Hepatic stellate cell (primary cell): Measurements from ENCODE around the gene KCNQ5.

ENCODE experiments used
- DNase-seq: peaks from one replicate; pipeline ENCODE4 v3.0.0; 2011; ENCODE audit warnings: low spot score

The KCNQ5 gene

DNA sequence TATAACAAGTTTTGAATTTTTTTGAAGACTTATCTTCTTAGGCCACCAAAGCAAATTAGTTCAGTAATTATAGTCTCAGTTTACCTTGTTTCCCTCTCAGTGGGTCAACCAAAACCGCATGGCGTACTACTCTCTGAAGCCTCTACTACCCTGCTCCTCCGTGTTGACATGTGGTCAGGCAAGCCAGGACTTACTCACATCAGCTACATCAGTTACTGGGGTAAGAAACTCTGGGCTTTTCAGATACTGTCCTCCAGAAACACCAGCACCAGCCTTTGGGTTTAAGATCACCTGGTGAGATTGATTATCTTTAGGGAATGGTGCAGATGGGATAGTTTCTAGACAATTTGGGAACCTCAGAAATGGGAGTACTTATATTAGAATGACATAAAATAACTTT is 55.1 kb downstream of the KCNQ5 start:
- no peak for DNase-seq

DNA sequence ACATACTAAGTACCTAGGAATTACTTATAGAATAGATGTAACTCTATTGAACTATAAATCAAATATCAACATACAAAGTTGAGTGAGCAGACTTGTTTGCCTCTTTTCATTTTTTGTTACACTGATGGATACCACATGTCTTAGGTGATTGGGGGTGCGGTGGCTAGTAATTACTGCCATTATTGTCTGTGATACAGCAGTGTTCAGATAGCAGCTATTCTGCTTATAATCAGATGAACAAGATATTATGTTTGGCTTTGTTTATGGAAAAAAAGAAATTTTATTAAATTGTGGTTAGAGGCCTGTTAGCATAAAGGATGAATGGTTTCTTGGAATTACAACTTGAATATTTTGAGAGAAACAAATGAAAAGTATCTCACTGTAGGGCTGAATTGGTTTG is 55.9 kb downstream of the KCNQ5 start:
- DNase-seq, result no peak

DNA sequence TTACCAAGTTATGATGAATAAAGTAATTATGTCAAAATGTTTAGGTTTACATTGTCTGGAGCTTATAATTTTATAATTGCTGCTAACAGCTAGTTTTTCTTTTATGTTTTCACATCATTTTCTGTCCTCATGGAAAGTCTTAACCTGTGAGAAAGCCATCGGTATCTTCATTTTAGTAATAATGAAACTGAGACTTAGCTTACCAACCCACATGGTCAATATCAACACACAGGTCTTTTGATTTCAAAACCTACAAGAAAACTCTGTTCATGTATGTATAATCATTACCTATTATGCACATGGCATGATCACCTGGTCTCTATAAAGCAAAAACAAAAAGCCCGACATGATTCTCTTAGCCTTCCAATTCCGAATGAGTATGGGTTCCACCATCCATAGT is 61.9 kb downstream of the KCNQ5 start:
- DNase-seq, result no peak

DNA sequence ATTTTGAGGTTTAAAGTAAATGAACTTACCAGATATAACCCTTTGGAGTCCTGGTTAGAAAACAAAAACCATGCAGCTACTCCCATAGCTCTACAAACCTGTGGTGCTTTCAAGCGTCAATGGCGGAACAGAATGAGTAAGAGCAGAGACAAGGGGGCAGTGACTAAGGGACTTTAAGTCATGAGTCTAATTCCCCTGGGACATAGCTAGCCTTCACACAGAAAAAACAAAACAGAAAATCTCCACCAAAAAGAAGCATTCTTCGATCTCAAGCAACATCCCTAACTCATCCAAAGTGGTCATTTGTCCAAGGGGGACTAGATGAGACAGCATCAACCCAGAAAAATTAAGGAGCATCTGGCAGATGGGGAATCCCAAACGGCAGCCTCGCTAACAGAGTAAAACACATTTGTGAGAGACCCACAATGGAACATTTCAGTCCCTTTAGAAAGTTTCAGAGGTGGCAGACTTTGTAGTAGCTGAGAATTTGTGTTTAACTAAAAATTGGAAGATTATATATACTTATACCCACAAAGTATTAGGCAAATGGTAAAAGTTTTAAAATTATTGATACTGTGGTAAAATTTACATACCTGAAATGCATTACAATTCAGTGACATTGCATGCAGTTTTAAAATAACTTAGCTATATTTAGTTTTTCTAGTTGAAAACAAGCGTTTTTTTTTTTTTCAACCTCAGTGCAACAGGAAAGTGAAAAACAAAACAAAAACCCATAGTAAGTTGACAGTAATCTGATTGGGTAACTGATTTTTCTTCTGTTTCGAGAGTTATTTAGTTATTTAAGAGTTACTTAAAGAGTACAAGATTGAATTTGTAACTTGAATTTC is 67.5 kb downstream of the KCNQ5 start:
- DNase-seq, result peak; percentile 47

DNA sequence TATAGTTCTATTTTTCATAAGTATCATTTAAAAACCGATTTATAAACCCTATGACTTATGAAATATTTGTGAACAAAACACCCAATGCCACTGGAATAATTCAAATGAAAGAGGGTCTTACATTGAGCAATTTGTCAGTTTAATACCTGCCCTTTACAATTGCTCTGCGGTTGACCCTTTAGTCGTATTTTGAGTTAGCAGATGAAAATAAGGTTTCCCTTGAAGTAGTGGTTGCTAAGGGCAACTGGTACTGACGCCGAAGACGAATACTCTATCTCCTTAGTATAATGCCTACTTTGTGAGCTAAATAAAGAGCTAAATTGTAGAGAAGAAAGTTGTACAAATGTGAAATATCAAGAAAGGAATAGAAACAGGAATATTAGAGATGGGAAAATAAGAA is 69.4 kb downstream of the KCNQ5 start:
- no peak for DNase-seq

DNA sequence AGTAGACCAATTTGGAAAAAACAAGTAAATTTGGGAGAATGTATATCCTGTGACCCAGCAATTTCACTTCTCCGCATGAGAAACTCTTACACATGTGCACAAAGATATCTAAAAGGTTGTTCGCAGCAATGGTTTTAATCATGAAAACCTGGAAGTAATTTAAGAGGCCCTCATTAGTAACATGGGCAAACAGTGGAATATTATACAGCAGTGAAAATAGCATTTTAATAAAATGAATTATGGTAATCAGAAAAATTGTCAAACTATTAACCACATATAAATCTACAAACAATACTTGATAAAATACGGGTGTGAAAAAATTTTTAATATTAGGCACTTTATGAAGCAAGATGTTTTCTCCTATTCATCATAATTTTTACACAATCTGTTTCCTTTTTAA is 74.2 kb downstream of the KCNQ5 start:
- DNase-seq, result no peak

DNA sequence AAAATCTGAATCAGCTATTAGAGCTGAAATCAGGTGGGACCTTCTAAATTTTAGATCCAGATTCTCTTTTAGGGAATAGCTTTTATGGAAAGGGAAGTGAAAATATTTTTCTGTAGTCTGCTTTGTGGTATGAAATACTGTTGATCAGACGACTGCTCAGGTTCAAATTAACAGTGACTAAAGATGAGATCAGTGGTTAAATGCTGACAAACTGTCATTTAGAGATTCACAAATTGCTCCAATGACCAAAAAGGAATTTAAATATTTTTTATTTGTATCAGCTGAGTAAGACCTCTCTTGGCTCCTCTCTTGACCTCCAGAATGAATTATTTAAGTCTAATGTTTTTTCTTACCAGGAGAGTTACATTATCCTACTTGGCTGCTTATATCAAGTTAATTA is 77.3 kb downstream of the KCNQ5 start:
- DNase-seq, result no peak

DNA sequence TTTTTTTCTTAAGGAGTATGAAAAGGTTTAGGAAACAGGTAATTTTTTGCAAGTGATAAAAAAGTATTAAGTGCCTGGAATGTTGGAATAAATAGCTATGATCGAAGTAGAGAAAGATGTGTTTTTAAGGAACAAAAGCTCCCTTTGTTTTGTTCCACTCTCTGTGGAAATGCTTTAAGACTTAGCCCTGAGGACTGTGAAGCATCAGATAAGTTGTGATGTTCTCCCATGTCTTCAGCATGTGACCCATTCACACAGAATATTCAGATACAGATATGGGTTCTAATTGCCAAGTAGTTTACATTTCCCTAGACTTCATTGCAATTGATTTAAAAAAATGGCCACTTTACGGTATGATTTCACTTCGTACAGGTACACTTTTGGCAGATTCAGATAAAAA is 80.6 kb downstream of the KCNQ5 start:
- DNase-seq, result no peak

DNA sequence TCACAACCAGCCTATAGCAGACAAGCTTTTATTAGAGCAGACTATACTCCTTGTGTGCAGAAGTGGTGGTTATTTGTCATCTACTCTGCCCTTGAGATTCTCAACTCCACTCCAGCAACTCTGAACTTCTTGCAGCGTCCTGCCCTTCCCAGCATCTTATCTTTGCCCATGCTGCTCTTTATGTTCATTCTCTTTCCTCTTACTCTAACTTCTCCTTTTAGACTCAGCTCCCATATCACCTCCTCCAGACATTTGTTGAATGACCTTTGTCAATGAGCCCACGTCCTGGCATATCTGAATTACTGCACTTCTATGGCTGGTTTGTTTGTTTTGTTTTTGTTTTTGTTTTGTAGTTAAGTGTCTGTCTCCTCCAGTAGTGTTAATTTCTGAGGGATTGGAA is 81.2 kb downstream of the KCNQ5 start:
- DNase-seq, result no peak

DNA sequence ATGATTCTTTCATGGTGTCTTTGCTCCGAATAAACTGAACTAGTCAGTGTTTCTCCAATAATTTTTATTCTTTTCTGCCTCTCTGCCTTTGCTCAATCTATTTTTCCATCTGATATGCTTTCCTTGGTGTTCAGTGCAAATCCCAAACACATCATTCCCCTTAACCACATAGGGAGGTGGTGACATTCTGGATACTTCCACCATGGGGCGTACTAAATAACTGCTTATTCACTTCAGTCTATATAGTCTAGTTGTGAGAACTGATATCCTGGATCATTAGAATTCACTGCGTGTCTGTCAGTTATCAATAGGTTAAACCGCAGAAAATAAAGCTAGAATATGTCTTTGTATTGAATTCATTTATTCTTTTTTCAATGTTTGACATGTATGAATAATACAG is 83.1 kb downstream of the KCNQ5 start:
- DNase-seq, result no peak

DNA sequence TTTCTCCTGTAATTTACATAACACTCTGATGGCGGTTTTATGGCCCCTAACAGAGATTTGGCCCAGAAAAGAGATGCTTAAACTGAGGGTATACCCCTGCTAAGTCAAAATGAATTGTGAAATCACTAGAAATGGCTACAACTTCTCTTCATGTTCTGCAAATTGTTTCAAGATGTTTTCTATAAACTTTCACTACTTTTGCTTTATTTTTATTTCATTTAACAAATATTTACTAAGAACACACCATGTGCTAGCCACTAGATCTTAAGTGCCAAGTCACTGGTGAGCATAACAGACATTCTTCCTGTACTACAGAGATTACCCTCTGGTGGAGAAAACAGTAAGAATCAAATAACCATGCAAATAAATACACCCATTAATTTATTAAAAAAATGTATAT is 87.6 kb downstream of the KCNQ5 start:
- DNase-seq, result no peak

DNA sequence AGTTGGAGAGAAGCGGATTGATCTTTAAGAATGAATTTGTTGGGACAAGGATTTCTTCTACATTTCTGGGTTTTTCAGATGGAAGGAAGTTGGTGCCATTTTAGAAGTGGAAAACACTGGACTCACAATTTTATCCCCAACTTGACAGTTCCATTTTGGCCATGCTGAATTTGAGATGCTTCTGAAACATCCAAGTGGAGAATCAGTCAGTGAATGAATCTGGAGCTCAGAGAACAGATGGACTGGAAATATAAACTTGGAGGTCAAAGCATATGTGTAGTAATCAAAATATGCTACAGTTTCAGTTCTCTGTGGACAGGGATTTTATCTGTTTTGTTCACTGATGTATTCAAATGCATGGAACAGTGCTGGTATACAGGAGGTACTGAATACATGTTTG is 89.9 kb downstream of the KCNQ5 start:
- DNase-seq, result no peak

DNA sequence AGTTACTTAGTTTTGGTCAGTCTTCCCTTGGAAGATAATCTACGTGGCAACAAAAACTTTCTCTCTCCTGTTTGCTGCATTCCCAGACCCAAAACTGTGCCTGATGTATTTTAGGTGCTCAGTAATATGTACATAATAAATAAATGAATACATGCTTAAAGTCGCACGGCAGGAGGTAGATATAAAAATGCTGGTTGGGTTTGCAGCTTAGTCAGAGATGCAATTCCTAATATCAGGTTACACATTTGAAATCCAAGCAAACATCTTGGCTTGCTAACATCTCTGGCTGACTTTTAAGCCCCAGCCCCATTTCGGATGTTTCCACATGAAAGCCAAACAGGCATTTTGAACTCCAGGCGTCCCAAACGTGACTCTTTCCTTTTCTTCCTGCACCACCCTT is 91.0 kb downstream of the KCNQ5 start:
- no peak for DNase-seq

DNA sequence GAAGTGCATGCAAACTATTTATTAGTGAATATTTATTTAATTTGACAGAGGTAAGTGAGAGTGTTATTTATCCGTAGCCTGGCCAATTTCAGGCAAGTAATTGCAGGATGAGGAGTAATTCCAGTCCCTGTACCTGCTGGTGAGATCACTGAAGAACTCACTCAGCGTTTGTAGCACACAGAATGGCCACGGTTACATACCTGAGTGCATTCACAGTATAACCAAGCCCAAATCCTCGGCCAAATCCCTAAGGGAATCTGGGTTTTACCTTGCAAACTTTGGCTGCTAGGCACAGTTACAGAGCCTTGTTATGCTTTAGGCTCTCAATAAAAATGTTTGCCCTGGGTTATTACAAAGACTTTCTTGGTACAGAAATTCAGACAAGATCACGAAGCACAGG is 93.3 kb downstream of the KCNQ5 start:
- no peak for DNase-seq

DNA sequence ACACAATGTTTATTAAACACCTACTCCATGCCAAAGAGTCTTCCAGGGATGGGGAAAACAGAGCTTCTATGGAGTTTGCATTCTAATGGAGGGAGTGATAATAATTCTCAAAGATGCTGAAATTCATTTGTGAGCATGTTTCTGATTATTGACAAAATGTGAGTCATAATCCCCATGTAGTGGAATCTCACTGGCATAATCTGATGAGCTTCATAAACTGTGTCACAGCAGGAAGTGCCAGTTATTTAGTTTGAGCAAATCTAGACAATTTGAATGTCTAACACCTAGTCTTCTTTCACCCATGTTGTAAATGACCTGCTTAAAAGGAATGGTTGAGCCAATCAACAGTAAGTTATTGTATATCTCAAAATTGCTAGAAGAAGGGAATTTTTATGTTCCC is 95.1 kb downstream of the KCNQ5 start:
- no peak for DNase-seq

DNA sequence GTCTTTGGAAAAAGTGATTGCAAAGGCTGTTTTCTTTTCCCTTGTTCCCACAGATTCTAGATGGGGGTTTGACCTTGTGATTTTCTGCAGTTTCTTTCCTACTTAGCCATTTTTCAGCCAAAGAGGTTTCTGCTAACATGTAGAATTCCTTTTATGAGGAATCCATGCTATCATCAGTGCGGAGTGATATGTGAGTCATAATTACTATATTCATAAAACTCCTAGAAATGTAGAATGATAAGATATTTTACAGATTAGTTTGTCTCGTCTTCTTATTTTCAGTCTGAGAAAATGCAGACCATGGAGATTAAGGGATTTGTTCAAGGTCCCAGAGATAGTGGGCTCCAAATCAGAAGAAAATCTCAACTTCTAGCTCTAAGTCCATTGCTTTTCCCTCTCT is 98.6 kb downstream of the KCNQ5 start:
- DNase-seq, result peak; percentile 15

DNA sequence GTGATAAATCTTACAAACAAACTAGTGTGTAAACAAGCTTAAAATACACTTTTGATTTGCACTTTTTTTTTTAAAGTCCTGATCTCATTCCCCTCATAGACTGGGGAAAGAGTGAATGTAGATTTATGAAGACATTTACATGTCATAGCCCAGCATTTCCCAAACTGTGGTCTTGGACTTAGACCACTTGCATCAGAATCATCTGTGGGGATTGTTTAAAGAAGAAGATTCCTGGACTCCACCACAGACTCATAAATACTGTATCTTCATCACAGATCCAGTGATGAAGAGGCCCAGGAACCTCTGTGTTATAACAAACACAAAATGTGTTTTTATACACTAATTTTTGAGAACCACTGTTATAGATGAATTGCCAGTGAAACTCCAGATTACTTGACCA is 99.5 kb downstream of the KCNQ5 start:
- no peak for DNase-seq

DNA sequence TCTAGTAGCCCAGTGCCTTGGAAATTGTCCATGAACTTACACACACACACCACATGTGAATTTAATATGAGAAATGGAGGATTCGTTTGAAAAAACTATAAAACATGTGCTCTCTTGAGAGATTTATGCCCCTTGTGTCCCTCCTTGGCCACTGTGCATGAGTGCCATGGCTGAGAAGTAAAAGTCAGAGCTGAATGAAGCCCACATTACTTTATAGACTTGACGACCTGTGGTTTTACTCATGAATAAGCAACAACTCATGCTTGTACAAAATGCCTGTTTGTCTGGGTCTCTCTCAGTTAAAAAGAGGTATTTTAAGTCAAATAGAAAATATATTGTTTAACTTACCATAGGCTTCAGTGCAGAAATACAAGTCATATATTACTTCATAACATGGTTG is 102.7 kb downstream of the KCNQ5 start:
- no peak for DNase-seq

DNA sequence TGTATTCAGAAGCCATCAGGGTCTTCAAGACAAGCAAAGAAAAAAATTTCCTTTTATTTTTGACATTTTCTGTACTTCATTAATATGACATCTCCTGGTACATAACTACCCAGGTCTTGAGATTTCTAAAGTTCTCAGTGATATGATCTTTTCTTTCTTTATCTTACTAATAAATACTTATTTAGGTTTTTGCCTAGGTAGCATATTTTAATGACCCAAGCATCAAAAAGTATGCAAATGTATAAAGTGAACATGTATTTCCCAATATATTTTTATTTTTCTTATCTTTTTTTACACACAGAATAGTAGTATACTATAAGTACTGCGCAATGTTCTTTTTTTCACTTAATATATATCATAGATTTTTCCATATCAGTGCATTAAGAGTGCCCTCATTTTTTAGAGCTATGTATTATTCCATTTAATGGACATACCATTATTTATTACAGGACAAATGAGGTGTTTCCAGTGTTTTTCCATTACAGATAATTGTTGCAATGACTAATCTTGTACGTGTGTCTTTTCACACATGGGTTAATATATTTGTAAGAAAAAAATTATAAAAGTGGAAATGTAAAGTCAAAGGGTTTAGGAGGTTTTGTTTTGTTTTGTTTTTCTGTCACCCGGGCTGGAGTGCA is 107.0 kb downstream of the KCNQ5 start:
- no peak for DNase-seq

DNA sequence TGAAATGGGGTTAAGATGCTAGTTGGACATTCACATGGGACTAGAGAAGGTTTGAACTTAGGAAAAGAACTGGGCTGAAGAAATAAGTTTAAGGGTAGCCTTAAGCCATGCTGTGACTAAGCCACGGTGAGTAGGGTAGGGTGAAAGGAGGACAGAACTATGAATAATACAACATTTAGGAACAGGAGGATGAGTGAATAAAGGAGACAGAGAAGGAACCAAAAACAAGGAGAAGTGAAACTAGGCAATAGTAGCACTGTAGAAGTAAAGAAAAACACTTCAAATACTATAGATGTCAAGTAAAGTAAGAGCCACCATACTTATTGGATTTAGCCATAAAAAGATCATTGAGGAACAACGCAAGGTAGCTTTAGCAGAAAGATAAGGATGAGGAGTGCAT is 111.2 kb downstream of the KCNQ5 start:
- DNase-seq, result no peak

DNA sequence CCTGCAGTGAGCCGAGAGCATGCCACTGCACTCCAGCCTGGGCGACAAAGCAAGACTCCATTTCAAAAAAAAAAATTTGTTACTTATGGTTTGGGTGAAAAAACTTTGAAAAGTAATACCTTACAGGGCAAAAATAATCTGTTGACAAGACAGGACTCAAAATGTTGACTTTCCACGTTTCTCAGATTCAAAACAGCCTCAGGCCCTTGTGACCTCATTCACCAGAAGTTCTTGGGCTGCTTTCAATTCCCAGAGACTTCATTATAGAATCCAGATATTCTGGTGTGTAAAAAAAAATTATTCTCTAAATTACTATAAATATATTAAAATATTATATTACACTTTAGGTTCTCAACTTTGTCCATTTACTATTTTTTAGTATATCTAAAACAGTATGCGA is 116.2 kb downstream of the KCNQ5 start:
- DNase-seq, result no peak

DNA sequence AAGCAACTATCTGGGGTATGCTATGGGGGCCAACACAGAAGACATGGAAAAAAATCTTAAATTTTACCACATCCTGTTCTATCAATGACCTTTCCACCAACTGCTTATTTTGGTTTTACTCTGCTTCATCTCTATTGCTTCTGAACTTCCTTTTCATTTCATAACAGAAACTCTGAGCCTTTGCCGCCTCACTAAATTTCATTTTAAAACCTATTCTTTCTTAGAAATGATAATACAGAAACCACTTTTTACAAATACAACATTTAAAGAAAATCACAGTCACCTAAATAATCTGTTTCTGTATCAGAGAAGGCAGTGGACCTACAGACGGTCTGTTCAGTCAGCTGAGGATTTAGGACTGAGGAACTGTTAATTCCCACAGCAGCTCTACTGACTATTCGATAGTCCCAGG is 117.5 kb downstream of the KCNQ5 start:
- DNase-seq, result no peak

DNA sequence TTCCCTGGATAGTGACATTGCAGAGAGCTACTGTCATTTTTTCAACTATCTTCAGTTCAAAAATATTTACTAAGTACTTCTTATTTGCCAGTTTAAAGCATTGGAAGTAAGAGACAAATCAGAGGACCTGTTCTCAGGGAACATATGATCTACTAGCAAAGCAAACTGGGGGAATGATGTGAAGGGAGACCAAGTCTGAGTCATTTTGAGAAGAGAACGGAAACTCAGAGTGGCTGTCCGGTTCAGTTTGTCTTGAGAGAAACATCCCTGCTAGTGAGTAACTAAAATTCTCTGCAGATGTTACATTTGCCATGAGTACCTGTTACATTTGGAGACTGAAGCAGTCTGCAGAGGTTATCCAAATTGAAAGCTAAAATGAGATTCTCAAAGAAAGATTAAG is 118.3 kb downstream of the KCNQ5 start:
- DNase-seq, result peak; percentile 11

DNA sequence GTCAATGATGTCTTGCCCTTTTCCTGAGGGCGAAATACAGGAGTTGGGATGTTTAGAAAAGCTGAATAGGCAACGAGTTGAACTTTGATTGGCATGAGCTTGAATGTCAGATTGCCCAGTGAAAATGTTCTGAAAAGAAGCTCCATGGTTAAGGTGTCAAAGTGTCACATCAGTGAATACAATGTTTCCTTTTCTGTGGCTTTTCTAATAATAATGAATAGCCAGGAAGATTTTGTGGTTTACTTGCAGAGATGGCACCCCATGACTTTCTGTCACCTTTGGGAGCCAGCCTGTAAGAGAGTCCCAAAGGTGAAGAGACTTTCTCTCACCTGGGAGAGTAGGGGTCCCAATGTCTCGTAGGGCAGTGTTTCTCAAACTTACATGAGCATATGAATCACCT is 119.2 kb downstream of the KCNQ5 start:
- no peak for DNase-seq
